Kidney epithelial cell (primary cell): ENCODE data around the gene ID2. TPM values are rescaled to one million over a fixed set of nuclear protein-coding genes. Genes with fewer than 3 reads are reported as not detected.

ENCODE experiments used
- DNase-seq: peaks from one replicate; pipeline ENCODE4 v3.0.0-alpha.2; 2010; ENCODE audit warnings: low read depth
- H3K27me3 ChIP-seq: 2 replicates; pipeline ENCODE4 v1.6.0; 2011; ENCODE audit warnings: low read length; ENCODE audit not compliant: control insufficient read depth, insufficient read depth
- H3K36me3 ChIP-seq: 2 replicates; pipeline ENCODE4 v1.5.1; 2011; ENCODE audit warnings: low read length; ENCODE audit not compliant: control insufficient read depth, insufficient read depth
- H3K4me3 ChIP-seq: 2 replicates; pipeline ENCODE4 v1.5.1; 2011; ENCODE audit warnings: low read depth, mild to moderate bottlenecking, control low read depth, low read length
- CTCF ChIP-seq: IDR thresholded peaks from 2 replicates; pipeline ENCODE4 v1.5.1; 2011; ENCODE audit warnings: mild to moderate bottlenecking, moderate library complexity, low read length, control low read depth, inconsistent platforms; ENCODE audit not compliant: insufficient read depth, poor library complexity, severe bottlenecking
- total RNA-seq: library from RNA; depleted of rRNA; stranded (reverse); fragments of >200 nt; gene quantifications from 2 replicates; pipeline ENCODE4 v1.2.3, GENCODE V29; 2015

The ID2 gene
- total RNA-seq, 1 donor from 2014 or later: 19.4 TPM

- TF ChIP-seq CTCF: no peak
- Histone ChIP-seq H3K27me3 (no peaks in the 10 kb centered on the region), H3K36me3 (no peaks in the 10 kb centered on the region), H3K4me3 (peak overlapping the region; percentile 88)
- no peak for DNase-seq
Observed at GRCh38 chr2:8684540-8684877, 2.7 kb downstream of the ID2 start.

GRCh38 chr2:8684878-8685696 is 3.2 kb downstream of the ID2 start:
- no peak for DNase-seq
- peak overlapping the region; percentile 88 for H3K4me3 ChIP-seq
- H3K36me3 ChIP-seq: no peaks in the 10 kb centered on the region
- TF ChIP-seq CTCF: no peak
- no peaks in the 10 kb centered on the region for H3K27me3 ChIP-seq

- Histone ChIP-seq H3K27me3 (no peaks in the 10 kb centered on the region), H3K36me3 (no peaks in the 10 kb centered on the region), H3K4me3 (peak overlapping the region; percentile 88)
- DNase-seq: no peak
- TF ChIP-seq CTCF: peak; percentile 39
Observed at GRCh38 chr2:8685697-8686358, 4.0 kb downstream of the ID2 start.

- Histone ChIP-seq H3K27me3 (no peaks in the 10 kb centered on the region), H3K4me3 (no peak overlapping the region), H3K36me3 (no peaks in the 10 kb centered on the region)
- no peak for TF ChIP-seq CTCF
- DNase-seq: no peak
Observed at GRCh38 chr2:8691859-8692437, 10.1 kb downstream of the ID2 start.

GRCh38 chr2:8692783-8693156 is 10.9 kb downstream of the ID2 start:
- no peak for DNase-seq

More at GRCh38 chr2:8692783-8693156, 10.9 kb downstream of the ID2 start:
- H3K36me3 ChIP-seq: no peaks in the 10 kb centered on the region
- no peak overlapping the region for H3K4me3 ChIP-seq
- TF ChIP-seq CTCF: no peak
- no peaks in the 10 kb centered on the region for H3K27me3 ChIP-seq
